Esophagus muscularis mucosa (tissue), 3 donors: ENCODE data around the gene CDC37L1.

ENCODE experiments used
- CTCF ChIP-seq, 3 experiments: fragments of 200-600 bp in 2 of 3; fragments of 450-650 bp in 1 of 3; sonication (generic) in 2 of 3; IDR thresholded peaks; one replicate each; pipeline ENCODE4 v1.5.1; 2017 to 2019; ENCODE audit warnings: antibody characterized with exemption in 3 of 3, mild to moderate bottlenecking in 2 of 3, moderate library complexity in 1 of 3
- POLR2AphosphoS5 ChIP-seq, 2 donors: sonication (generic); formaldehyde crosslinking; IDR thresholded peaks; one replicate each; pipeline ENCODE4 v1.6.1; 2017; ENCODE audit warnings: antibody characterized with exemption in 2 of 2

- TF ChIP-seq CTCF (IDR thresholded peaks at IDR 0.05), result no peak
- TF ChIP-seq POLR2AphosphoS5 (IDR thresholded peaks at IDR 0.05), result no peak
Observed at GRCh38 chr9:4690144-4690543, 10.8 kb downstream of the CDC37L1 start.
